Esophagus (tissue), 2 donors: ENCODE measurements around the gene C1orf210. TPM values are rescaled to one million over a fixed set of nuclear protein-coding genes. Genes with fewer than 3 reads are reported as not detected.

Experiments
- H3K27ac ChIP-seq, 2 donors: one replicate each; pipeline ENCODE4 v1.5.1; 2013; ENCODE audit warnings: low read depth in 2 of 2, mild to moderate bottlenecking in 2 of 2, inconsistent platforms in 1 of 2, low read length in 1 of 2, moderate library complexity in 1 of 2
- H3K27me3 ChIP-seq, 2 donors: one replicate each; pipeline ENCODE4 v1.6.1; 2013; ENCODE audit warnings: low read length in 2 of 2, control low read depth in 1 of 2, mild to moderate bottlenecking in 1 of 2; ENCODE audit not compliant: insufficient read depth in 2 of 2, control insufficient read depth in 1 of 2
- H3K36me3 ChIP-seq, 2 donors: one replicate each; pipeline ENCODE4 v1.6.1; 2013; ENCODE audit warnings: low read length in 1 of 2; ENCODE audit not compliant: control insufficient read depth in 2 of 2, insufficient read depth in 2 of 2
- H3K4me1 ChIP-seq, 2 donors: one replicate each; pipeline ENCODE4 v1.6.1; 2013; ENCODE audit warnings: low read length in 1 of 2; ENCODE audit not compliant: control insufficient read depth in 2 of 2, insufficient read depth in 2 of 2
- H3K4me3 ChIP-seq, 2 donors: one replicate each; pipeline ENCODE4 v1.5.1; 2013; ENCODE audit warnings: low read length in 2 of 2, mild to moderate bottlenecking in 2 of 2, low read depth in 1 of 2, moderate library complexity in 1 of 2
- H3K9me3 ChIP-seq, 2 donors: one replicate each; pipeline ENCODE4 v1.6.1; 2013; ENCODE audit warnings: mild to moderate bottlenecking in 2 of 2, low read depth in 1 of 2, low read length in 1 of 2, moderate library complexity in 1 of 2; ENCODE audit not compliant: control insufficient read depth in 2 of 2, insufficient read depth in 1 of 2
- WGBS, 2 donors: extraction: QIAGEN DNeasy Blood & Tissue Kit; methylation state at CpG; one replicate each; pipeline ENCODE4 v1.1.7; 2013; 5-methylcytosine and 5-hydroxymethylcytosine counted together
- polyA plus RNA-seq, 2 donors: library from polyadenylated mRNA; stranded (reverse); fragments of 200-250 nt; gene quantifications; one replicate each; pipeline ENCODE4 v1.2.3, GENCODE V29; 2013
- donor health status: healthy with polysubstance abuse.
- donor health status: Bipolar disorder and iron deficiency.

Gene C1orf210
- polyA plus RNA-seq, 2 donors = 9.1 to 16.7 TPM

DNA sequence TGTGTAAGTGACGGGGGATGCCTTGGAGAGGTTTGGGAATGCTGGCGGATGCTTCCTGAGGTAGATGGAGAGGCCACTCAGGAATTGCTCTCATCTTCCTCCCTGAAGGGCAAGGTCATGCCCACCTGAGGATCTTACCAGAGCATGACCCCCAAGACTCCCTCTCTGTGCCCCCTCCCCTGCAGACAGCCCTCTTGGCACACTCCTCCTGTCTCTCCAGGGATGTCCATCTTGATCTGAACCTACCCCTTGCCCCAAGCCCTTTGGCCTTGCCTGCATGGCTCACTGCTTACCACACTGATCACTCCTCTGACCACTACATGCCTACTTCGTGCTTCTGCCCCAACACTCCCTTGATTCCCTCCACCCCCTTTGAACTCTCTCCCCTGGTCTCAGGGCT is 34.4 kb upstream of the C1orf210 start:
- no peaks in the 10 kb centered on the region for H3K4me1 ChIP-seq
- no peaks in the 10 kb centered on the region for H3K27me3 ChIP-seq
- H3K36me3 ChIP-seq = no peaks in the 10 kb centered on the region
- 67 to 76% methylated on average over 3 of the region's 3 CpGs for whole genome bisulfite sequencing, 2 donors
- H3K9me3 ChIP-seq = no peaks in the 10 kb centered on the region
- no peak overlapping the region for H3K27ac ChIP-seq
- H3K4me3 ChIP-seq = no peak overlapping the region

DNA sequence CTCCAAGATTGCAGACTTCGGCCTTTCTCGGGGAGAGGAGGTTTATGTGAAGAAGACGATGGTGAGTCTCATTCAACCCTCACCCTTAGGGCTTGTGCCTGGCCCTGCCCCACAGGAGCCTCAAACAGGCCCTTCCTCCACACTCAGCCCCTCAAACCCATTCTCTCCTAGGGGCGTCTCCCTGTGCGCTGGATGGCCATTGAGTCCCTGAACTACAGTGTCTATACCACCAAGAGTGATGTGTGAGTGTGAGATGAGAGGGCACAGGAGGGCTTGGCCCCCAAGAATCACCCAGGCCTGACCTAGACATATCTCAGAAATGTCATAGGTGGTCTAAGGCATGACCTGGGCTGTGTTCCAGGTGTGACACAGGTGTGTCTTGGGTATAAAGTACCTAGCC is 33.9 kb upstream of the C1orf210 start:
- Histone ChIP-seq H3K36me3 (no peaks in the 10 kb centered on the region), H3K27me3 (no peaks in the 10 kb centered on the region), H3K27ac (no peak overlapping the region), H3K4me3 (no peak overlapping the region), H3K9me3 (no peaks in the 10 kb centered on the region), H3K4me1 (no peaks in the 10 kb centered on the region)
- 92 to 94% methylated on average over 5 of the region's 5 CpGs for WGBS, 2 donors

DNA sequence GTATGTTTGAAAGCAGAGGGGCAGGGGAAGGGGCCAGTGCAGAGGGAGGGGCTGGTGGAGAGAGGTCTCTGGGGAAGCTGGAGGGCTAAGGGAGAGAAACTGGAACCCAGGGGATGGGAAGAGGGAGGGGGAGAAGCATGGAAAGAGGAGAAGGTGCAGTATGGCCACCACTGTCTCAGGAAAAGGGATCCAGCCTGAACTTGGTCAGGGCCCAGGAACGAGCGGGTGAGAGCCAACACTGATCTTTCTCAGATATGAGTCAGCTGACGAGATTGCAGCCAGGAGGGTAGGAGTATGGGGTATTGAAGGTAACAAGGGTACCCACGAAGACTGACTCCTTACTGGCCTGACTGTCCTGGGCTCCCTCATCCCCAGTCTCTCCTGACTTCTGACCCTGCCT is 33.5 kb upstream of the C1orf210 start:
- Histone ChIP-seq H3K36me3 (no peaks in the 10 kb centered on the region), H3K4me3 (no peak overlapping the region), H3K9me3 (no peaks in the 10 kb centered on the region), H3K27me3 (no peaks in the 10 kb centered on the region), H3K27ac (no peak overlapping the region), H3K4me1 (no peaks in the 10 kb centered on the region)
- 65 to 67% methylated on average over 4 of the region's 4 CpGs for WGBS, 2 donors

DNA sequence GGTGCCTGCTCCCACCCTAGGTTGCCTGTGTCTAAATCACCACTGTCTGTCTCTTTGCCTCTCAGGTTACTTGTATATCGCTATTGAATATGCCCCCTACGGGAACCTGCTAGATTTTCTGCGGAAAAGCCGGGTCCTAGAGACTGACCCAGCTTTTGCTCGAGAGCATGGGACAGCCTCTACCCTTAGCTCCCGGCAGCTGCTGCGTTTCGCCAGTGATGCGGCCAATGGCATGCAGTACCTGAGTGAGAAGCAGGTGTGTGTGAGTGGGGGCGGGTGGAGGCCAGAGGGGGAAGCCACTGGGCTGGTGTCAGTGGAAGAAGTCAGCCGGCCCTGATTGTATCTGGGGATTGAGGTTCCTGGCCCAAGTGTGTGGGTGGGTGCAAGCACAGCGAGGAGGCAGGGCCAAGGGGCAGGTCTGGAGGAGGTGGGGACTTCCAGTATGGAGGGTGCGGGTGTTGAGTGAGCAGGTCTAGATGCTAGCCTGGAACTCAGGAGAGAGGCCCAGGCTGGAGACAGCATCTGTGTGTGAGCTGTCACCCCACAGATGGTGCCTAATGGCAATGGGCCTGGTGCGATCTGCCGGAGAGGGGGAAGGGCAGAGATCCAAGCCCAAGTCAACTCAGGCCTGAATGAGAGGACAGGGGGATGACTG is 32.6 kb upstream of the C1orf210 start:
- no peaks in the 10 kb centered on the region for H3K9me3 ChIP-seq
- no peaks in the 10 kb centered on the region for H3K27me3 ChIP-seq
- WGBS, 2 donors = 82 to 84% methylated on average over 15 of the region's 15 CpGs
- no peaks in the 10 kb centered on the region for H3K4me1 ChIP-seq
- no peaks in the 10 kb centered on the region for H3K36me3 ChIP-seq
- H3K4me3 ChIP-seq = no peak overlapping the region
- H3K27ac ChIP-seq = no peak overlapping the region

DNA sequence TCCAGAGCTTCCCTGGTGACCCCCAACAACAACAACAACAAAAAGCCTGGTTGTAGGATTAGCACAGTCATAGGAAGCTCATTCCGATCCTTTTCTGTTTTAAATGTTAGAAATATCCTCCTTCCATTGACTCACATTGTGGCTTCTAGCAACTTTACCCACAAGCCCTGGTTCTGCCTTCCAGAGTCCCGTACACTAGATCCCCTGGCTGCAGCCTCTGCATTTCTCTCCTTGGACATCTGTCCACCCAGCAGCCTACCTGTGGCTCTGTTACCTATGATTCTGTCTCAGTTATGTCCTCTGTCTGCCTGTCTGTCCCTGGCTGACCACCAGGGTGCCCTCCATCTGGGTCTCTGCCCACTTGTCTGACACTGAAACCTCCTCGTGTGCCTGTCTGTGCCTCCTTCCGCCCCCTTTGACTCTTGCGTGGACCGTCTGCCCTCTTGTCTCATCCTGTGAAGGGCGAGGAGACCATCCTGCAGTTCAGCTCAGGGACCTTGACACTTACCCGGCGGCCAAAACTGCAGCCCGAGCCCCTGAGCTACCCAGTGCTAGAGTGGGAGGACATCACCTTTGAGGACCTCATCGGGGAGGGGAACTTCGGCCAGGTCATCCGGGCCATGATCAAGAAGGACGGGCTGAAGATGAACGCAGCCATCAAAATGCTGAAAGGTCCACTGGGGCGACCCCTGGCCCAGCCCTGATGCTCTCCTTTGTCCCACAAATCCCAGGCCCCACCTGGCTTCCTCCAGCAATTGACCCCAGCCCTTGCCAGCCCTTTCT is 31.5 kb upstream of the C1orf210 start:
- Histone ChIP-seq H3K4me3 (no peak overlapping the region), H3K27ac (no peak overlapping the region), H3K9me3 (peaks cover 0 to 3% of the 10 kb centered on the region in 2 donors), H3K27me3 (no peaks in the 10 kb centered on the region), H3K4me1 (no peaks in the 10 kb centered on the region), H3K36me3 (no peaks in the 10 kb centered on the region)
- WGBS, 2 donors = 88% methylated on average over 16 of the region's 16 CpGs

DNA sequence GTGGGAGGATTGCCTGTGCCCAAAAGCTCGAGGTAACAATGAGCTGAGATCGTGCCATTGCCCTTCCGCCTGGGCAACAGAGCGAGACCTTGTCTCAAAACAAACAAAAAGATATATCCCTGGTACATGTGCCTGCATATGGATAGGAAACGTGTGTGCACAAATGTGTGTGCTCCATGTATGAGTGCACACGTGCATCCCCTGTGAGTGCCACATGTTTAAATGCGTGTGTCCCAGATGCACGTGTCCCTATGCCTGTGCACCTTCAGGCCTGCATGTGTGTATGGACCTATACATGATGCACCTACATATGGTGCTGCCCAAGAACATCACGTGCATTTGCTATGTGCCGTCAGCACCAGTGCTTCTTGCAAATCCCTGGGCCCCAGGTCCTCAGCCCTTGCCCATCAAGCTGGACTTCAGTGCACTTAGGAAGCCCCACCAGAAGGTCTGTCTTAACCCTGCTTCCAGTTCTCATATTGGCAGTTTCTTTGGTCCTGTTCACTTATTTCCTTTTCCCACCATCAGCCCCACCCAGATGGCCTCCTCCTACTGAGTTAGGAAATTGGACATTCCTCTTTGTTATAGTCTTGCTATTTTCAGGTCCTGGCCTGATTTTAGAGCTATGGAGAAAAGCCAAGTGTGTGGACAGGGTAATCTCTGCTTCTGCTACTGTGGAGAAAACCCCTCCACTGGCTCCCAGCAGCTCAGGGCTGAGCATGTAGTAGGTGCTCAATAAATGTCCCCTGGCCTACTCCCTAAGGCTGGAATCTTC is 30.8 kb upstream of the C1orf210 start:
- peaks cover 0 to 3% of the 10 kb centered on the region in 2 donors for H3K9me3 ChIP-seq
- no peaks in the 10 kb centered on the region for H3K4me1 ChIP-seq
- no peaks in the 10 kb centered on the region for H3K36me3 ChIP-seq
- 87 to 92% methylated on average over 10 of the region's 10 CpGs for WGBS, 2 donors
- H3K4me3 ChIP-seq = no peak overlapping the region
- no peak overlapping the region for H3K27ac ChIP-seq
- H3K27me3 ChIP-seq = no peaks in the 10 kb centered on the region

DNA sequence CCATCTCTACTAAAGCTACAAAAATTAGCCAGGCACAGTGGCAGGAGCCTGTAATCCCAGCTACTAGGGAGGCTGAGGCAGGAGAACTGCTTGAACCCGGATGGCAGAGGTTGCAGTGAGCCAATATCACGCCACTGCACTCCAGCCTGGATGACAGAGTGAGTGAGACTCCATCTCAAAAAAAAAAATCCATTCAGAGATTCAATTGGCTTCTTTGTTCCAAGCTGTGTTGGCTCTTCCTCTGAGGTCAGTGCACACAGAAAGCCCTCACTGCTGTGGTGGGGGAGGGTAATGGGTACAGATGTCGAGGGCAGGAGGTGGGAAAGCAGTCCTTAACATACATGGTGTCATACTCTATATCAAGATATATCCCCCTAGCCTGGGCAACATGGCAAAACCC is 30.1 kb upstream of the C1orf210 start:
- no peak overlapping the region for H3K27ac ChIP-seq
- peaks cover 0 to 3% of the 10 kb centered on the region in 2 donors for H3K9me3 ChIP-seq
- H3K36me3 ChIP-seq = no peaks in the 10 kb centered on the region
- 80 to 87% methylated on average over 3 of the region's 3 CpGs for WGBS, 2 donors
- H3K27me3 ChIP-seq = no peaks in the 10 kb centered on the region
- H3K4me1 ChIP-seq = no peaks in the 10 kb centered on the region
- H3K4me3 ChIP-seq = no peak overlapping the region

DNA sequence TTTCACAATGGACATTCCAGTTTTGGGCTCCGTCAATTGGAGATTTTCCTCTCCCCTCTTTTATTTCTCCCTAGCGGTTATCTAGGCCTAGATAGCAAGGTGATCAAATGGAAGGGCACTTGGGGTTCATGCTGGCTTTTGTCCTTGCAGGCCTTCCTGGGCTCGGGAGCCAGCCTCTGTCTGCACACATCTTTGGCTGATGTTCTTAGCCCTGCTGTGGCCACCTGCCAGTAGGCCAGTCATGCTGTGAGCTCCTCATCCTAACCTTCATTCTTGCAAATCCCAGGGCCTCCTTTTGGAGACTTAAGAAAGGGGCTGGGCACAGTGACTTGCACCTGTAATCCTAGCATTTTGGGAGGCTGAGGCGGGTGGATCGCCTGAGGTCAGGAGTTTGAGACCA is 28.9 kb upstream of the C1orf210 start:
- Histone ChIP-seq H3K4me3 (no peak overlapping the region), H3K27ac (no peak overlapping the region), H3K36me3 (no peaks in the 10 kb centered on the region), H3K27me3 (no peaks in the 10 kb centered on the region), H3K9me3 (peaks cover 0 to 3% of the 10 kb centered on the region in 2 donors), H3K4me1 (no peaks in the 10 kb centered on the region)
- 93 to 95% methylated on average over 5 of the region's 5 CpGs for WGBS, 2 donors

DNA sequence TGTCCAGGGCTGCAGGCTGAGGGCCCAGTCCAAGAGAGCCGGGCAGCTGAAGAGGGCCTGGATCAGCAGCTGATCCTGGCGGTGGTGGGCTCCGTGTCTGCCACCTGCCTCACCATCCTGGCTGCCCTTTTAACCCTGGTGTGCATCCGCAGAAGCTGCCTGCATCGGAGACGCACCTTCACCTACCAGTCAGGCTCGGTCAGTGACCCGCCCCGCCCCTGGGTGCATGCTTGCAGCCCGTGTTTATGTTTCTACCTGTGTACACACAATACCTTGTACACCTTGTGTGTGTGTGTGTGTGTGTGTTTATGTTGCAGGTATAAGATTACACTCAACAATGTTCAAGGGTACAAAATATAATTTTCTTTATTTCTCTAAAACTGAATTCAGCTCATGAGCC is 28.4 kb upstream of the C1orf210 start:
- Histone ChIP-seq H3K36me3 (no peaks in the 10 kb centered on the region), H3K9me3 (peaks cover 0 to 3% of the 10 kb centered on the region in 2 donors), H3K4me3 (no peak overlapping the region), H3K27ac (peak overlapping the region in 1 of 2 donors; percentile 15), H3K27me3 (no peaks in the 10 kb centered on the region), H3K4me1 (no peaks in the 10 kb centered on the region)
- WGBS, 2 donors = 78 to 85% methylated on average over 10 of the region's 10 CpGs
